Adrenal gland (tissue), 12 donors: Measurements from ENCODE around the gene ZBTB7C. TPM values are rescaled to one million over a fixed set of nuclear protein-coding genes. Genes with fewer than 3 reads are reported as not detected.

Source experiments
- DNase-seq, 7 donors: peaks; one replicate each; pipeline ENCODE4 v3.0.0-alpha.2; 2019 to 2020
- H3K27ac ChIP-seq, 5 donors: fragments of 200-600 bp; sonication (generic) in 4 of 5; 1 replicate in 3 of 5; 2 replicates in 2 of 5; pipeline versions ENCODE4 v1.5.1 to v1.8.0; 2016 to 2020; ENCODE audit warnings: mild to moderate bottlenecking in 1 of 5
- H3K27me3 ChIP-seq: fragments of 200-600 bp; 2 replicates; pipeline ENCODE4 v1.8.0; 2021
- H3K36me3 ChIP-seq, 2 donors: fragments of 200-600 bp; replicated peaks in 1 of 2; 1 replicate in 1 of 2; 2 replicates in 1 of 2; pipeline versions ENCODE4 v1.5.1 to v1.8.0; 2018 to 2022
- H3K4me1 ChIP-seq, 2 donors: fragments of 200-600 bp; replicated peaks in 1 of 2; 1 replicate in 1 of 2; 2 replicates in 1 of 2; pipeline versions ENCODE4 v1.5.1 to v1.8.0; 2018 to 2021
- H3K4me3 ChIP-seq, 4 donors: fragments of 200-600 bp; sonication (generic) in 3 of 4; one replicate each; pipeline ENCODE4 v1.5.1; 2016 to 2018
- H3K9me3 ChIP-seq, 3 donors: fragments of 200-600 bp; sonication (generic) in 1 of 3; replicated peaks in 1 of 3; 1 replicate in 2 of 3; 2 replicates in 1 of 3; pipeline versions ENCODE4 v1.5.1 to v1.8.0; 2016 to 2021
- POLR2A ChIP-seq, 2 donors: fragments of 450-650 bp; IDR thresholded peaks; one replicate each; pipeline ENCODE4 v1.6.1; 2017; ENCODE audit warnings: antibody characterized with exemption in 2 of 2, mild to moderate bottlenecking in 2 of 2, moderate library complexity in 1 of 2
- WGBS, 4 donors: extraction: QIAGEN DNeasy Blood & Tissue Kit in 2 of 4; methylation state at CpG; one replicate each; pipeline versions ENCODE4 v1.1.5 to v1.1.7; 2013 to 2017; 5-methylcytosine and 5-hydroxymethylcytosine counted together
- intact Hi-C, 2 donors: fragments of 100-400 bp; cut with DNase I; formaldehyde crosslinking; loops; one replicate each; pipeline versions ENCODE4 v1.14.1 to v1.15.0; 2022 to 2023
- polyA plus RNA-seq, 3 donors: library from polyadenylated mRNA; stranded (reverse); fragments of 200-250 nt in 2 of 3; fragments of 350-450 nt in 1 of 3; fragmentation: Illumina TruSeq in 1 of 3; extraction: RNeasy Lipid Tissue Mini Kit (QIAGEN cat#74804) in 1 of 3; gene quantifications; one replicate each; pipeline ENCODE4 v1.2.3, GENCODE V29; 2013 to 2014
- total RNA-seq, 9 donors: library from RNA; depleted of rRNA in 4 of 9; stranded (reverse); fragments of >200 nt in 4 of 9; fragments of 120-200 nt in 1 of 9; fragmentation: NEBNext Ultra II Directional in 1 of 9; extraction: Animal tissue kit (Norgen Biotek cat#: 25700) in 1 of 9; gene quantifications; one replicate each; pipeline versions ENCODE4 v1.1.0 to v1.2.4, GENCODE V29; 2013 to 2023
- TF ChIP-seq, protein P1 (sequence below), 6 experiments: fragments of 450-650 bp in 4 of 6; fragments of 200-600 bp in 2 of 6; sonication (generic) in 1 of 6; IDR thresholded peaks; 1 replicate in 5 of 6; 2 replicates in 1 of 6; pipeline versions ENCODE4 v1.5.1 to v1.8.0; 2016 to 2021; ENCODE audit warnings: antibody characterized with exemption in 6 of 6, mild to moderate bottlenecking in 2 of 6, moderate library complexity in 1 of 6
- donor health status: healthy with polysubstance abuse.
- donor health status: Bipolar disorder and iron deficiency.
- donor health status: DM: yes; HTN: yes; CAD: no.
- donor health status: DM: no; HTN: no; CAD: no.
- donor health status: DM: no; HTN: no; CAD: no.
- donor health status: DM: yes; HTN: yes; CAD: no.

Gene ZBTB7C
- total and polyA plus RNA-seq, 12 donors = 5.2 to 42.8 (median 26.8) TPM

DNA sequence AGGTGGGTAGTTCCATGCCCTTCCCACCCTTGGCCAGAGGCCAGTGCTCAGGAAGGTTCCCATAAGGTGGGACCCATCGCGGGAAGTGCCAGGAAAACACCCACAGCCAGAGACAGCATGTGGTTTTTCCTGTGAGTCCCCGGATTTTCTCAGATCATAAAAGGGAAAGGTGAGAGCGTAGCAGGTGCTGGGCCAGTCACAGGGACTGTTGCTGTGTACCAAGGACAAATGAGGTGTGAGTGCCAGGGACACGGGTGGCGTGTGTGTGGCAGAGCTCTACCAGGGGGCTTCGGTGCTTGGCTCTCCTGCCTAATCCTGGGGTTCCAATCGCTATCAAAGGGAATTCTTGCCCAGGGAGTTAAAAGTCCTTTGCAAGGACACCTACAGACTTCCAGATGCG is 319.2 kb downstream of the ZBTB7C start:
- no peak for DNase-seq
- 81 to 88% (median 85%) methylated on average over 3 to 9 of the region's 9 CpGs for WGBS, 4 donors
- TF ChIP-seq POLR2A (IDR thresholded peaks at IDR 0.05) = no peak
- TF ChIP-seq, protein P1, sequence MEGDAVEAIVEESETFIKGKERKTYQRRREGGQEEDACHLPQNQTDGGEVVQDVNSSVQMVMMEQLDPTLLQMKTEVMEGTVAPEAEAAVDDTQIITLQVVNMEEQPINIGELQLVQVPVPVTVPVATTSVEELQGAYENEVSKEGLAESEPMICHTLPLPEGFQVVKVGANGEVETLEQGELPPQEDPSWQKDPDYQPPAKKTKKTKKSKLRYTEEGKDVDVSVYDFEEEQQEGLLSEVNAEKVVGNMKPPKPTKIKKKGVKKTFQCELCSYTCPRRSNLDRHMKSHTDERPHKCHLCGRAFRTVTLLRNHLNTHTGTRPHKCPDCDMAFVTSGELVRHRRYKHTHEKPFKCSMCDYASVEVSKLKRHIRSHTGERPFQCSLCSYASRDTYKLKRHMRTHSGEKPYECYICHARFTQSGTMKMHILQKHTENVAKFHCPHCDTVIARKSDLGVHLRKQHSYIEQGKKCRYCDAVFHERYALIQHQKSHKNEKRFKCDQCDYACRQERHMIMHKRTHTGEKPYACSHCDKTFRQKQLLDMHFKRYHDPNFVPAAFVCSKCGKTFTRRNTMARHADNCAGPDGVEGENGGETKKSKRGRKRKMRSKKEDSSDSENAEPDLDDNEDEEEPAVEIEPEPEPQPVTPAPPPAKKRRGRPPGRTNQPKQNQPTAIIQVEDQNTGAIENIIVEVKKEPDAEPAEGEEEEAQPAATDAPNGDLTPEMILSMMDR (IDR thresholded peaks at IDR 0.05) = no peak
- Histone ChIP-seq H3K27ac (no peak overlapping the region), H3K27me3 (no peaks in the 10 kb centered on the region), H3K4me1 (peaks cover 0 to 5% of the 10 kb centered on the region in 2 donors), H3K9me3 (no peaks in the 10 kb centered on the region), H3K4me3 (no peak overlapping the region), H3K36me3 (no peaks in the 10 kb centered on the region)
- intact Hi-C loops = loop anchor here in 1 of 2 donors (10.0 kb wide), 1 partner anchor 335 kb away; no protein-coding TSS in a partner anchor

- Histone ChIP-seq H3K27ac (no peak overlapping the region), H3K27me3 (no peaks in the 10 kb centered on the region), H3K4me1 (peaks cover 0 to 5% of the 10 kb centered on the region in 2 donors), H3K4me3 (no peak overlapping the region), H3K36me3 (no peaks in the 10 kb centered on the region), H3K9me3 (no peaks in the 10 kb centered on the region)
- 68 to 73% (median 71%) methylated on average over 4 of the region's 4 CpGs for WGBS, 4 donors
- TF ChIP-seq, protein P1 (IDR thresholded peaks at IDR 0.05) = no peak
- TF ChIP-seq POLR2A (IDR thresholded peaks at IDR 0.05) = no peak
- peak in 3 of 7 donors; percentile 47 to 58 (median 50) for DNase-seq
- intact Hi-C loops = no loop called here
These were observed 323.2 kb downstream of the ZBTB7C start for GRCh38 chr18:48085781-48086487.

DNA sequence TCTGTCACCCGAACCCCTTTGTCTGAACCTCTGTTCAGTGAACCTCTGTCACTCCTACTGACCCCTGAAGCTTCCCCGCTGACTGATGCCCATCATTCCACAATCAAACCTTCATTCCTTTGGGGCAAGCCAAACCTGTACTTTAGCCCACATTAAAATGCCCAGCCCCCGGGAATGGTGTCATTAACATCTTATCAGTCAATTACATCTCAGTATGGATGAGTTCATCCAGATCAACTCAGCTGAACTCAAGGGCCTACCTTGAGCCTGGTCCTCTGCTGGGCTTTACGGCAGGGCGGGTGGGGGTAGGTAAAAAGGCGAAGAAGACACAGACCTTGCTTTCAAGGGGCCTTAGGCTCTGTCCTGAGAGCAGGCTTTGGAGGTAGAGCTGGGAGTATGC is 324.3 kb downstream of the ZBTB7C start:
- intact Hi-C loops = no loop called here
- TF ChIP-seq, protein P1 (IDR thresholded peaks at IDR 0.05) = no peak
- no peak for TF ChIP-seq POLR2A (IDR thresholded peaks at IDR 0.05)
- Histone ChIP-seq H3K36me3 (no peaks in the 10 kb centered on the region), H3K4me1 (peaks cover 3 to 12% of the 10 kb centered on the region in 2 donors), H3K27ac (no peak overlapping the region), H3K4me3 (no peak overlapping the region), H3K9me3 (no peaks in the 10 kb centered on the region), H3K27me3 (no peaks in the 10 kb centered on the region)
- WGBS, 4 donors = 84 to 92% (median 85%) methylated on average over 5 to 6 of the region's 6 CpGs
- no peak for DNase-seq

GRCh38 chr18:48084041-48084757 is 325.0 kb downstream of the ZBTB7C start:
- no peak overlapping the region for H3K4me3 ChIP-seq
- WGBS, 4 donors = 89 to 94% (median 93%) methylated on average over 13 of the region's 13 CpGs
- TF ChIP-seq, protein P1 (IDR thresholded peaks at IDR 0.05) = no peak
- TF ChIP-seq POLR2A (IDR thresholded peaks at IDR 0.05) = no peak
- H3K4me1 ChIP-seq = peaks cover 3 to 12% of the 10 kb centered on the region in 2 donors
- intact Hi-C loops = no loop called here
- no peaks in the 10 kb centered on the region for H3K9me3 ChIP-seq
- no peak overlapping the region for H3K27ac ChIP-seq
- H3K27me3 ChIP-seq = no peaks in the 10 kb centered on the region
- H3K36me3 ChIP-seq = no peaks in the 10 kb centered on the region
- no peak for DNase-seq
